Heart left ventricle (tissue), 16 donors: ENCODE data around the gene AP1G2. TPM values are rescaled to one million over a fixed set of nuclear protein-coding genes. Genes with fewer than 3 reads are reported as not detected.
A peak's percentile ranks its signal among the peaks of the same experiment; 100 is the strongest.

Source experiments
- ATAC-seq, 4 donors: fragments of 200-7000 bp; cut with Tn5 transposase; one replicate each; pipeline ENCODE4 v1.9.1; 2020 to 2022; ENCODE audit warnings: moderate library complexity in 4 of 4, mild to moderate bottlenecking in 3 of 4, moderate number of reproducible peaks in 1 of 4
- DNase-seq, 5 donors: peaks; one replicate each; pipeline ENCODE4 v3.0.0-alpha.2; 2020
- H3K27ac ChIP-seq, 12 donors: fragments of 200-600 bp; sonication (generic) in 4 of 12; one replicate each; pipeline versions ENCODE4 v1.5.0 to v1.8.0; 2016 to 2022; ENCODE audit warnings: mild to moderate bottlenecking in 2 of 12
- H3K27me3 ChIP-seq, 9 donors: fragments of 200-600 bp; sonication (generic) in 2 of 9; one replicate each; pipeline versions ENCODE4 v1.5.1 to v1.8.0; 2016 to 2022; ENCODE audit warnings: mild to moderate bottlenecking in 3 of 9
- H3K36me3 ChIP-seq, 9 donors: fragments of 200-600 bp; sonication (generic) in 2 of 9; one replicate each; pipeline versions ENCODE4 v1.5.0 to v1.8.0; 2018 to 2022; ENCODE audit warnings: mild to moderate bottlenecking in 2 of 9
- H3K4me1 ChIP-seq, 12 donors: fragments of 200-600 bp; sonication (generic) in 4 of 12; one replicate each; pipeline versions ENCODE4 v1.5.0 to v1.8.0; 2016 to 2022; ENCODE audit warnings: mild to moderate bottlenecking in 3 of 12
- H3K4me3 ChIP-seq, 12 donors: fragments of 200-600 bp; sonication (generic) in 4 of 12; one replicate each; pipeline versions ENCODE4 v1.5.0 to v1.8.0; 2017 to 2022; ENCODE audit warnings: mild to moderate bottlenecking in 9 of 12, moderate library complexity in 4 of 12
- H3K9me3 ChIP-seq, 12 donors: fragments of 200-600 bp; sonication (generic) in 4 of 12; one replicate each; pipeline versions ENCODE4 v1.5.0 to v1.8.0; 2016 to 2022; ENCODE audit warnings: mild to moderate bottlenecking in 1 of 12
- CTCF ChIP-seq, 12 donors: fragments of 200-600 bp; sonication (generic) in 4 of 12; IDR thresholded peaks; one replicate each; pipeline versions ENCODE4 v1.5.0 to v1.8.0; 2018 to 2022; ENCODE audit warnings: antibody characterized with exemption in 12 of 12, mild to moderate bottlenecking in 5 of 12
- POLR2A ChIP-seq, 2 donors: fragments of 450-650 bp; IDR thresholded peaks; one replicate each; pipeline ENCODE4 v1.6.1; 2017; ENCODE audit warnings: antibody characterized with exemption in 2 of 2, mild to moderate bottlenecking in 2 of 2, moderate library complexity in 2 of 2
- WGBS, 4 donors: extraction: QIAGEN DNeasy Blood & Tissue Kit in 2 of 4; methylation state at CpG; one replicate each; pipeline versions ENCODE4 v1.1.5 to v1.1.7; 2013 to 2018; 5-methylcytosine and 5-hydroxymethylcytosine counted together
- intact Hi-C, 10 donors: fragments of 100-400 bp; cut with DNase I; formaldehyde crosslinking; loops; one replicate each; pipeline versions ENCODE4 v1.11.1 to v1.14.2; 2022
- polyA plus RNA-seq, 2 donors: library from polyadenylated mRNA; stranded (reverse); fragments of 200-250 nt; gene quantifications; one replicate each; pipeline ENCODE4 v1.2.3, GENCODE V29; 2013
- total RNA-seq, 9 donors: library from RNA; depleted of rRNA in 2 of 9; stranded (reverse); fragments of >200 nt in 2 of 9; fragmentation: NEBNext Ultra II Directional in 3 of 9; extraction: Animal tissue kit (Norgen Biotek cat#: 25700) in 3 of 9; gene quantifications; one replicate each; pipeline versions ENCODE4 v1.1.0 to v1.2.4, GENCODE V29; 2016 to 2023
- donor health status: ischemic (EF 13 %, LVEDD 7.1; RV severe dilation, severe dysfunction).
- donor health status: healthy with polysubstance abuse.
- donor health status: DM: no; HTN: yes; CAD: no.
- donor health status: DM: no; HTN: no; CAD: no.
- donor health status: ischemic (EF 25% LVEDD 6.9; RV normal size, moderate dysfunction).
- donor health status: ischemic (EF 25% LVEDD 5.7; RV mildly dilated, moderate dysfunction).
- donor health status: healthy.
- donor health status: DM: yes; HTN: yes; CAD: no.
- donor health status: ischemic (EF 35%, LVEDD 5.7; RV mildly dilated, moderate dysfunction).
- donor health status: nonischemic (EF 11% LVEDD 7.7; RV severe dilation, severe dysfunction).
- donor health status: DM: yes; HTN: yes; CAD: no.
- donor health status: PGD.
- donor health status: ischemic (EF 29% LVEDD 5.4; RV normal size, mild dysfunction).
- donor health status: nonischemic (EF 23%, LVEDD 6.1; RV moderate dilation, normal function).

Gene AP1G2
- total and polyA plus RNA-seq, 11 donors, result 7.2 to 33.8 (median 11.6) TPM

- no peak for ATAC-seq
- 81 to 87% (median 86%) methylated on average over 6 of the region's 6 CpGs for WGBS, 4 donors
Observed at GRCh38 chr14:23613242-23614070, 45.9 kb upstream of the AP1G2 start.

GRCh38 chr14:23612802-23613201 lies 45.2 kb upstream of the AP1G2 start:
- intact Hi-C loops, result no loop called here
- ATAC-seq, result no peak
- TF ChIP-seq CTCF (IDR thresholded peaks at IDR 0.05) (no peak), POLR2A (IDR thresholded peaks at IDR 0.05) (no peak)

More at GRCh38 chr14:23613242-23614070, 45.9 kb upstream of the AP1G2 start:
- H3K4me3 ChIP-seq, result no peak overlapping the region
- peaks cover 0 to 8% (median 0%) of the 10 kb centered on the region in 12 donors for H3K4me1 ChIP-seq
- H3K27ac ChIP-seq, result no peak overlapping the region
- peaks cover 0 to 11% (median 0%) of the 10 kb centered on the region in 9 donors for H3K27me3 ChIP-seq
- no peak for DNase-seq
- intact Hi-C loops, result no loop called here
- TF ChIP-seq POLR2A (IDR thresholded peaks at IDR 0.05) (no peak), CTCF (IDR thresholded peaks at IDR 0.05) (no peak)
- H3K9me3 ChIP-seq, result no peaks in the 10 kb centered on the region
- no peaks in the 10 kb centered on the region for H3K36me3 ChIP-seq

GRCh38 chr14:23612354-23612732 lies 44.8 kb upstream of the AP1G2 start:
- no peaks in the 10 kb centered on the region for H3K36me3 ChIP-seq
- H3K4me1 ChIP-seq, result peaks cover 0 to 8% (median 0%) of the 10 kb centered on the region in 12 donors
- peak in 2 of 4 donors; percentile 12 to 14 for ATAC-seq
- H3K9me3 ChIP-seq, result no peaks in the 10 kb centered on the region
- intact Hi-C loops, result no loop called here
- no peak overlapping the region for H3K4me3 ChIP-seq
- DNase-seq, result no peak
- H3K27ac ChIP-seq, result no peak overlapping the region
- peaks cover 0 to 10% (median 0%) of the 10 kb centered on the region in 9 donors for H3K27me3 ChIP-seq
- WGBS, 4 donors, result 57 to 68% (median 62%) methylated on average over 4 of the region's 4 CpGs
- TF ChIP-seq POLR2A (IDR thresholded peaks at IDR 0.05), result no peak
- TF ChIP-seq CTCF (IDR thresholded peaks at IDR 0.05), result no peak

More at GRCh38 chr14:23612802-23613201, 45.2 kb upstream of the AP1G2 start:
- H3K4me3 ChIP-seq, result no peak overlapping the region
- H3K27ac ChIP-seq, result no peak overlapping the region
- H3K4me1 ChIP-seq, result peaks cover 0 to 8% (median 0%) of the 10 kb centered on the region in 12 donors
- DNase-seq, result no peak
- H3K27me3 ChIP-seq, result peaks cover 0 to 10% (median 0%) of the 10 kb centered on the region in 9 donors
- H3K36me3 ChIP-seq, result no peaks in the 10 kb centered on the region
- WGBS, 4 donors, result 93 to 98% (median 97%) methylated on average over 1 of the region's 1 CpG
- no peaks in the 10 kb centered on the region for H3K9me3 ChIP-seq

- no peak for DNase-seq
- Histone ChIP-seq H3K36me3 (no peaks in the 10 kb centered on the region), H3K27ac (peak overlapping the region in 1 of 12 donors; percentile 24), H3K4me1 (peaks cover 0 to 8% (median 0%) of the 10 kb centered on the region in 12 donors), H3K9me3 (no peaks in the 10 kb centered on the region), H3K4me3 (no peak overlapping the region), H3K27me3 (peaks cover 0 to 10% (median 0%) of the 10 kb centered on the region in 9 donors)
- ATAC-seq, result no peak
- WGBS, 4 donors, result 56 to 60% (median 59%) methylated on average over 4 of the region's 4 CpGs
- intact Hi-C loops, result no loop called here
- TF ChIP-seq POLR2A (IDR thresholded peaks at IDR 0.05), result no peak
- no peak for TF ChIP-seq CTCF (IDR thresholded peaks at IDR 0.05)
Observed at GRCh38 chr14:23610815-23611289, 43.3 kb upstream of the AP1G2 start.
